GM18861 (cell line): ENCODE data around the gene ARHGAP8.

Source experiments
- ATAC-seq: cut with Tn5 transposase; IDR thresholded peaks from one replicate; pipeline ENCODE4 v1.9.1; 2021; ENCODE audit not compliant: unreplicated experiment

ARHGAP8 gene

GRCh38 chr22:44802071-44802700 lies 49.8 kb downstream of the ARHGAP8 start:
- no peak for ATAC-seq

- no peak for ATAC-seq
Observed at GRCh38 chr22:44802956-44803355, 50.6 kb downstream of the ARHGAP8 start.

- ATAC-seq = no peak
Observed at GRCh38 chr22:44804327-44804726, 52.0 kb downstream of the ARHGAP8 start.

GRCh38 chr22:44805711-44806110 lies 53.3 kb downstream of the ARHGAP8 start:
- no peak for ATAC-seq

GRCh38 chr22:44807232-44807631 lies 54.9 kb downstream of the ARHGAP8 start:
- ATAC-seq = no peak

GRCh38 chr22:44807915-44808690 lies 55.7 kb downstream of the ARHGAP8 start:
- no peak for ATAC-seq

GRCh38 chr22:44809456-44809855 lies 57.1 kb downstream of the ARHGAP8 start:
- ATAC-seq = no peak

GRCh38 chr22:44811141-44811540 lies 58.8 kb downstream of the ARHGAP8 start:
- no peak for ATAC-seq

GRCh38 chr22:44813416-44813815 lies 61.0 kb downstream of the ARHGAP8 start:
- ATAC-seq = no peak

- no peak for ATAC-seq
Observed at GRCh38 chr22:44814266-44815098, 62.1 kb downstream of the ARHGAP8 start.

GRCh38 chr22:44815099-44816070 lies 63.0 kb downstream of the ARHGAP8 start:
- ATAC-seq = no peak

- no peak for ATAC-seq
Observed at GRCh38 chr22:44816141-44816540, 63.8 kb downstream of the ARHGAP8 start.

- ATAC-seq = no peak
Observed at GRCh38 chr22:44818727-44819126, 66.4 kb downstream of the ARHGAP8 start.

GRCh38 chr22:44819966-44820631 lies 67.7 kb downstream of the ARHGAP8 start:
- ATAC-seq = no peak

GRCh38 chr22:44821741-44822475 lies 69.5 kb downstream of the ARHGAP8 start:
- no peak for ATAC-seq

GRCh38 chr22:44822534-44822933 lies 70.2 kb downstream of the ARHGAP8 start:
- ATAC-seq = no peak

- no peak for ATAC-seq
Observed at GRCh38 chr22:44823396-44823795, 71.0 kb downstream of the ARHGAP8 start.

GRCh38 chr22:44823806-44824205 lies 71.4 kb downstream of the ARHGAP8 start:
- no peak for ATAC-seq

GRCh38 chr22:44824271-44824670 lies 71.9 kb downstream of the ARHGAP8 start:
- no peak for ATAC-seq
